GM19438 (cell line): ENCODE measurements around the gene PLEKHA7.

Source experiments
- ATAC-seq: cut with Tn5 transposase; IDR thresholded peaks from one replicate; pipeline ENCODE4 v1.9.1; 2021; ENCODE audit warnings: low read depth; ENCODE audit not compliant: unreplicated experiment

The PLEKHA7 gene

DNA sequence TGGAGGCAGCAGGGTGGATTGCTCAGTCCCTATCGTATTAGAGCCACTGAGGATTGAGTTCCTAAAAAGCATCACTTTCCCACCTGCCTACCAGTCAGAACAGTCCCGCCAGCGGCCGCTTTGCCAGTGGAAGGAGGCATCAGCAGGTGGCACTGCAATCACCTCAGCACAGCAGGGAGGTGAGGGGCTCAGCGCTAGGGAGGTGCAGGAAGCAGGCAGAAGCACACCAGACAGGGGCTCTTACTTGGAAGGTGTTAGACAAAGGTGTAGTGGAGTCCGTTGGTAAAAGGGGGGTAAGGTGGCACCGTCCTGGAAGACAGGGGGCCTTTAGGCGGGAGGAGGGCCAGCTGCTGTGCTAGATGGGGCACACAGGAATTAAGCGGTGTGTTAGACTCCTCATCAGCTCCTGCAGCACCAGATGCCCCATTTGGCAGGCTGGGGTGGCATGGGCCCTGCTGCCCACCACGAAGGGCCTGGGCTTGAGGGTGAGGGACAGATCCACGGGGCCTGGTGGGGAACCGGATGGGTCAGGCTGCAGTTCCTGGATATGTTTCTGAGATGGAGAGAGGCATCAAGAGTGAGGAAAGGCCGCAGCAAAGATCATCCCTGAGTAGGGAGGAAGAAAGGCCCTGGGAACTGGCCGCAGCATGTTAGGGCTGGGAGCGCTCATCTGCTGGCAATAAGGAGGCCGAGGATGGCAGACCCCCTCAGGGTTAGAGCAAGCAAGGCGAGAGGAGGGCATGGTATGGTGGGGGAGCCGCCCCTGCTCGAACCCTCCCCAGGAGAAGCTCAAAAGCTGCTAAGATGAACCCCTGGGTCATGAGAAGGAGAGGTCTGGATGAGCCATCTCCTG, 233.3 kb downstream of the PLEKHA7 start:
- ATAC-seq, result no peak

GRCh38 chr11:16780146-16780545, 234.1 kb downstream of the PLEKHA7 start:
- no peak for ATAC-seq

- ATAC-seq, result no peak
Observed at GRCh38 chr11:16779436-16779835, 234.8 kb downstream of the PLEKHA7 start.

DNA sequence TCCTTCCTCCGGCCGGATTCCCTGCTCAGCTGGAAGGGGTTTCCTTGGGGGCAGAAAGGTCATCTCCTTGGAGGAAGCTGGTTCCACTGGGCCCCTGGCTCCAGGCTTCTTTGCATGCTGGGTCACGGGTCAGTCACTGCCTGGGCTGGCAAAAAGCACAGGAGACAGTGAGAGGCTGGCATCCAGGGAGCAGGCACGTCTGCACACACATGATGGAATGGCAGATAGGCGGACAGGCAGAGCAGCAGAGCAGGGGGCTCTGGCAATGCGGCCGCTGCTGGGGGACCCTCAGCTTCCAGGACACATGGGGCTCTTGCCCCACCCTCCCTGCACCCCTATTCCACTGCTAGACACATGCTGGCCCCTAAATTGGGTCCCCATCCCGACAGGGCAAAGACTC, 235.3 kb downstream of the PLEKHA7 start:
- ATAC-seq, result no peak

GRCh38 chr11:16778286-16778685, 235.9 kb downstream of the PLEKHA7 start:
- no peak for ATAC-seq

GRCh38 chr11:16777613-16777975, 236.6 kb downstream of the PLEKHA7 start:
- no peak for ATAC-seq

DNA sequence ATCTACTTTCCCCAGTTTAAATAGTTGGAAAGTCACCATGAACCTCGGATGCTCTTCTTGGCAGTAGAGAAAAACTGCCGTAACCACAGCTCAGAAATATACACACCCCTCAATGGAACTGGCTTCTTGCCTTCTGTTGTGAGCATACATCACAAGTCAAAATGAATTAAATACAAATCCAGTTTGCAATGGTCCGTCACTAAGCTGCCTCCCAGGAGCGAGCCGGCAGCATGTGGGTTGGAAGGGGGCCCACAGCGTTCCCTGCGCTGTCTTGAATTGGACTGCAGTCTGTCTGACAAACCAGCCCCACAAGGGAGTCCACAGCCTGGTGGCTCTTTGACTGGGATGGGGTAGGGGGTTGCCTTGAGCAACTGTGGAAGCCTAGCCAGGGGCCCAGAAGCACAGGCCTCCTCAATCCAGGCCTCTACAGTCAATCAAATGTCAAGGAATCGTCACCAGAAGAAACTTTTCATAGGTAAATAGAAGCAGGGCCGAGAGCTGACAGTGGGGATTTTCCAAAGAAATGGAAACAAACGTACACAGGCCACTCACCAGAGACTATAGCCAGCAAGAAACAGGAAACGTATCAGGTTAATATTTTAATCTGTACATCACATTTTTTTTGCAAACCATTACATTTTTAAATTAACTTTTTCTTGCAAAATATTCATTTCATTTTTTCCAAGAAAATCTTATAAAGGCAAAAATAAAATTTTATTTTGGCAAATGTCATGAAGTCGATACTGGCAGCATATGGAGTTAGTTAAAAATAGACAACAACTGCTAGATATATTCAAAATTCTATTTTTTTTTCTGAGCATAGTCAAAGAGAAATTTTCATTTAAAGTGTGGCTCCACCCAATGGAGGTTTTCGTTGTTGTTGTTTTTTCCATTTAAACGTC, 237.3 kb downstream of the PLEKHA7 start:
- ATAC-seq, result no peak

DNA sequence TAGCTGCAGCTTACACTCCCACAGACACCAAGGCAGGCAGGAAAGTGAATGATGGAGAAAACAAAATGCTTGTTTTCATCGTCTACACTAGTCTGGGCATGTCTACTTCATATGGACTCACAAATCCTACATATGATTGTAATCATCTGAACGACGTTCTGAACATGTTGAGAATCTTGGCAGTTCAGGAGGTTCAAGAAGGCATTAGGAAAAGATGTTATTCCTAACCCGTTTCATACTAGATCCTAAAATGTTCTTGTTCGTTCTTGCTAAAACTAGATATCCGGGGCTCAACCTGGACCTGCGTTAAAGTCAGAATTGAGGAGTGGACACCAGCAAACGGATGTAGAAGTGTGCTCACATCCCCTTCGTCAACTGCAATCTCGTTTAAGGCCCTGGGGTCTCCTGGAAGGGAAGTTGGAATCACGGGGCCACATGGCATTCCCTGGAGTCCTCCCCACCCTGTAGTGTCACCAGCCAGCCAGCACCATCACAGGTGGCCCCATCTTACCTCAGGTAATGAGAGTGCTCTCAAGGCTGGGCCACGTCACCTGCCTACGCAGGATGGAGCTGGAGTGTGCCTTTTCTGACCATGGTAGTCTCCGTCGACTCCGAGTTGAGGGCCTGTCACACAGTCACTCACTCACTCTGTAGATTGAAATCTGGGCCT, 238.5 kb downstream of the PLEKHA7 start:
- no peak for ATAC-seq

DNA sequence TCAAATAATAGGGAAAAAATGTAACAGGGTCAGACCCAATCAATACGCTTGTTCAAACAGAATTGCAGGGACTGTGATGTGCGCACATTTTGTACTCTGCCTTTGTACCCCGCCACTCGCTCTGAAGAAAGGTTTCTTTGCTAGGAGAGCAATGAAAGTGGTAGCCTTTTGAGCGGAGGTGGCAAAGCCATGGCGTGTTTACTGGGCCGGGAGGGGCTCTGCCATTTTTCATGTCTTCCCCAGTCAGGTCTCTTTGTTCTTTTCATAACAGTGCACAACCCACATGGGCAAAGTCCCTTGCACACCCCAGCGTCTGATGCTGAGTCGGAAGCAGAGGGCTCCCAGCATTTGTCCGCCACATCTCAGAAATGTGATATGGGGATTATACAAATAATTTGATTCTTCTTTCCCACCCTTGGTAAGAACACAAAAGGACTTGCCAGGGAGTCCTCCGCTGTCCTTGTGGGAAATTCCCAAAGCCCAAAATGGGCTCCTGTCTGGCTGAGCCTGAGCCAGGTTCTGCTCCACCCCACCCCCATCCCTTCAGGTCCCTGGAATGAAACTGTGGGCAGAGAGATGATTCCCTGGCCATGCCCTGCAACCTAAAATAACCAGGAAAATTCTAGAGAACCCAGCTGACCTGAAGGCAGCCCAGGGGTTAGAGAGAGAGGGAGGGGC, 239.1 kb downstream of the PLEKHA7 start:
- no peak for ATAC-seq

DNA sequence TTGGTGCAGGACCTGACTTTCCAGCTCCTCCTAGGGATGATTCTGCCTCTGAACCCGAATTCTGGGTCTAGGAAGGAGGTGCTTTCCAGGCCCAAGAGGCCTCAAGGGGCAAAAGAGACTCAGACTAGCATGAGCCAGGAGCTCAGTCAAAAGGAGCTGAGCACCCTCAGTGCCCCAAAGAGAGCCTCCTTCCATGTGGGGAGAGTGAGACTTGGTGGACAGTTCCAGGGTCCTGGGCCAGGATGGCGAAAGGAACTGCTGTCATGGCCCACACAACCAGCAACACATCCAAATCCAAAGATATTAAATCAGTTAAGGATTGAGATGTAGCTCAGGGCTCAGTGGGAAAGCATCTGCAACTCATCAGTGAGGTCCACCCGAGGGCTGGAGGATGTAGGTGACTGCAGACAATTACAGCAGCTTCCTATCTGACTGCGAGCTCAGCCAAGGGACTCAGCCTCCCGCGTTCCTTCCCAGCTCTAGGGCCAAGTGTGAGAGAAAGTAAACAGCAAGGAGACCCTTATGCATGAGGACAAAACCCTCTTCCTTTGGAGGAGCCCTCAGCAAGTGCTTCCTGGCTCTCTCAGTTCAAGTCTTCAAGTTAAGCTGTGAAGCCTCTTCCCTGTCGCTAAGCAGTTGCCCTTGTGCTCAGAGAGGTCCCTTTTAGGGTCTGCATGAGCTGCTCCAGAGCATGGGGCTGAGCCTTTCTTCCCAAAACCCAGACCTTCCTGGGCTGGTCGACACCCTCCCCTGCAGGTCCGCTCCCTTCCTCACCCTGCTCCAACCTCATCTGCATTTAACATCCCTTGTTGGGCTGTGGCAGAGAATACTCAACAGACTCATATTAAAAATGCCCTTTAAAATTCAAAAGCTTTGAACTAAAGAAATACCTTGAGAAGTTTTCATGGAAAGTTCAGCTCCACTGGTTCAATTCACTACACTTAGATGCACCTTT, 240.0 kb downstream of the PLEKHA7 start:
- ATAC-seq, result no peak

GRCh38 chr11:16772141-16772512, 242.1 kb downstream of the PLEKHA7 start:
- no peak for ATAC-seq

GRCh38 chr11:16771350-16772140, 242.7 kb downstream of the PLEKHA7 start:
- ATAC-seq, result no peak

GRCh38 chr11:16770016-16770415, 244.2 kb downstream of the PLEKHA7 start:
- ATAC-seq, result no peak

DNA sequence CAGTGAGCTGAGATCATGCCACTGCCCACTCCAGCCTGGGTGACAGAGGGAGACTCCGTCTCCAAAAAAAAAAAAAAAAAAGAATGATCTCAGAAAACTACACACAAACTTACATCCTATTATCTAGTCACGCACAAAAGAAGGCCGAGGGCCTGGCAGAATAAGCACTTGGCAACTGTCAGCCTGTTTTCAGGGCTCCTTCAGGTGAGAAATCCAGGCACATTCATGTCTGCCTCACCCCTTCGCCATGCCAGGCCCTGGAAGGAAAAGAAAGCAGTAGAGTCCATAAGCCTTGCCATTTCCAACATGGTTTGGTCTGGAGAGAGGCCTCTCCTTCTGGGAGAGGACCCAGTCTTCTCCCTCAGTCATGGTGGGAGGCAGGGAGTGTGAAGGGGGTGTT, 244.8 kb downstream of the PLEKHA7 start:
- no peak for ATAC-seq

GRCh38 chr11:16767957-16768356, 246.3 kb downstream of the PLEKHA7 start:
- no peak for ATAC-seq

GRCh38 chr11:16767137-16767536, 247.1 kb downstream of the PLEKHA7 start:
- ATAC-seq, result no peak

- ATAC-seq, result no peak
Observed at GRCh38 chr11:16764888-16765287, 249.3 kb downstream of the PLEKHA7 start.

DNA sequence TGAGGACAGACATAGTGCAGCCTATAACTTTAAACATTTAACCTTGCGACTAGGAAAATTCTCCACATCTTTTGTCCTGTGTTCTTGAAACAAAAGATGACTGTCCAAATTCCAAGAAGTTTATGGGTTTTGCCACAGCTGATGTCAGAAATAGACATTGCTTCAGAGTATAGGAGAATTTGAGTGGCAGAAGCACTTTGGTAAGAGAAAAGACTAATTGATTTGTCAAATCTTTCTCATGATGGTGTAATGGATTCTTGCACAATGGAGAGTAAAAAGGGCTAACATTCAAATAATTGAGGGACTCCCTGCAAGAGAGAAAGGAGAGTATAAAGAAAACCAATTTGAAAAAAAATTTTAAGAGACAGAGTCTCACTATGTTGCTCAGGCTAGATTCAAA, 250.5 kb downstream of the PLEKHA7 start:
- ATAC-seq, result no peak
